GM19043 (cell line): ENCODE results near the gene IL2RG.

Experiments
- ATAC-seq: cut with Tn5 transposase; IDR thresholded peaks from one replicate; pipeline ENCODE4 v1.9.1; 2021; ENCODE audit warnings: low read depth; ENCODE audit not compliant: unreplicated experiment

Gene IL2RG

DNA sequence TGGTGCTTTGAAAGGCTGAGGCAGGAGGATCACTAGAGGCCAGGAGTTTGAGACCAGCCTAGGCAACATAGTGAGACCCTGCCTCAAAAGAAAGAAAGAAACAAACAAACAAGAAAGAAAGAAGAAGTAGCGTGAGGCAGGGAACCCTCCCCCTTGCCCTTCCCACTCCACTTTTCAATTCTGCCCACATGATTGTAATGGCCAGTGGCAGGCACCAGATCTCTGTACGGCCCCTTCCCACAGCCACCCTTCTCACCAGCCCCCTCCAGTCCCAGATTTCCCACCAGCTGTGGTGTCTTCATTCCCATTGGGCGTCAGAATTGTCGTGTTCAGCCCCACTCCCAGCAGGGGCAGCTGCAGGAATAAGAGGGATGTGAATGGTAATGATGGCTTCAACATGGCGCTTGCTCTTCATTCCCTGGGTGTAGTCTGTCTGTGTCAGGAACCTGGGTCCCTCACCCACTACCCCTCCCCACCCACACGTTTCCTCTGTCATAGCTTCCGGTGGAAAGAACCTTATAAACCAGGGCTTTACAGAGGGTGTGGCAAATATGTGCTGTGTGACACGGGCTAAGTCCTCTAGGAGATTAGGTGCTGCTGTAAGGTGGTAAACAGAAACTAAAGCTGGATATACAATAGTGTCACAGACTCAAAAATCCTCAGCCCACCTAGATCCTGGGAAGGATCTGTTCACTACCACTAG lies at the start of gene IL2RG:
Gene IL2RG, minus strand, starts transcription at position 437 of the 703 bp plus-strand sequence. Its CDS starts 38 bp downstream, at position 399.
- ATAC-seq: peak; percentile 93

- no peak for ATAC-seq
Measured at GRCh38 chrX:71160475-71160874, 49.1 kb upstream of the IL2RG start.

GRCh38 chrX:71159335-71159734 lies 48.0 kb upstream of the IL2RG start:
- ATAC-seq: no peak

- ATAC-seq: no peak
Measured at GRCh38 chrX:71158603-71159002, 47.2 kb upstream of the IL2RG start.

GRCh38 chrX:71154641-71155040 lies 43.3 kb upstream of the IL2RG start:
- no peak for ATAC-seq

DNA sequence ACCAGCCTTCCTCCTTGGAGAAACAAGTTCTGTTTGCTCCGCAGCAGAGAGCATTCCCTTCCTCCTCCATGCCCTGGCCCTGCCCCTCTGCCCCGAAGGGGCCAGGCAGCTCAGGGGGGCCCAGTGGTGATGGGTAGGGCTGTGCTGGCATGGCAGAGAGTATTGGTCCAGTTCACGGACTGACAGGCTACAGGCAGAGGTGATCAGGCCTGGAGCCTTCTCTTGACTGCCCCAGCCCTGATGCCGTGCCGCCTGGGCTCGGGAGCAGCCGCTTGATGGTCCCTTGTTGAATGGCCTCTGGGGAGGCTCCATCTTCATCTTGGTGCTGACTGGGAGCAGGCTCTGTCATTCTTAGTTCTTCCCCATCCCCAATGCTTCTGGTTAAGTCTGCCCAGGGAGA lies 42.8 kb upstream of the IL2RG start:
- ATAC-seq: no peak

GRCh38 chrX:71151366-71151765 lies 40.0 kb upstream of the IL2RG start:
- no peak for ATAC-seq

- ATAC-seq: no peak
Measured at GRCh38 chrX:71148278-71148663, 36.9 kb upstream of the IL2RG start.

DNA sequence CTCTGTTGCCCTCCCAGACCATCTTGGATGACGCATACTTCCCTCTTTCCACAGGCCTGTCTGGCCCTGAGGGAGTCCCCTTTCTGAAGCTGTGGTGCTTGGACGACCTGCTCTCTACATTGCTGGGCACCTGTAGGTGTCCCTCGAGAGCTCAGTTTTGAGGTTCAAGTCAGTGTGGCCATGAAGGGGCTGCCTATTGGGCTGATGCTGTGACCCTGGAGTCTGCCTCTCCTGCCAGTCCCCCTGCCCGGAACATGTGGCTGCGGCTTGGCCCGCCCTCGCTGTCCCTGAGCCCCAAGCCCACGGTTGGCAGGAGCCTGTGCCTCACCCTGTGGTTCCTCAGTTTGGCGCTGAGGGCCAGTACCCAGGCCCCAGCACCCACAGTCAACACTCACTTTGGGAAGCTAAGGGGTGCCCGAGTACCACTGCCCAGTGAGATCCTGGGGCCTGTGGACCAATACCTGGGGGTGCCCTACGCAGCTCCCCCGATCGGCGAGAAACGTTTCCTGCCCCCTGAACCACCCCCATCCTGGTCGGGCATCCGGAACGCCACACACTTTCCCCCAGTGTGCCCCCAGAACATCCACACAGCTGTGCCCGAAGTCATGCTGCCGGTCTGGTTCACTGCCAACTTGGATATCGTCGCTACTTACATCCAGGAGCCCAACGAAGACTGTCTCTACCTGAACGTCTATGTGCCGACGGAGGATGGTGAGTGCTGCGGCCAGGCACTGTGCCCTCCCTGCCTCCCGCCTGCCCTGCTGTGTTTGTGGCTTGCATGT lies 36.3 kb upstream of the IL2RG start:
- ATAC-seq: no peak

DNA sequence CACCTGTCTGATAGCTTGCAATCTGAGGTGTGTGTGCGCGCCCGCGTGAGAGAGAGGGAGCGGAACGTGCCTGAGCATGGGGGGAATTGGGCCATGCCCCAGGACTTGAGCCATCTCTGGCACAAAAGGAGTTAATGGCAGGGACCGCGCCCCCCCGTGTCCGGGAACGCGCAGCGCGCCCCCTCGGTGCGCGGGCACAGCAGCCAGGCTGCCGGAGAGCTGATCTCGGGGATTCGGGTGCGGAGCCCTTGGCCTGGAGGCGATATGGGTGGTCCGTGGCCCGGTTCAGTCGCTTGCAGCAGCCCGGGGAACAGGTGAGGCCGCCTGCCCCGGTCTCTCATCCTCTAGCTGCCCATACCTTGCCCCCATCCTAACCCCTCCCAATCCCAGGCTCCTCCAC lies 33.3 kb upstream of the IL2RG start, which contains the start of gene NLGN3:
Gene NLGN3, plus strand, starts transcription at position 191 of the 400 bp plus-strand sequence. CDS start 2,909 bp downstream, outside the sequence.
- ATAC-seq: no peak

- ATAC-seq: no peak
Measured at GRCh38 chrX:71143508-71143907, 32.1 kb upstream of the IL2RG start.

GRCh38 chrX:71140440-71140839 lies 29.1 kb upstream of the IL2RG start:
- no peak for ATAC-seq

DNA sequence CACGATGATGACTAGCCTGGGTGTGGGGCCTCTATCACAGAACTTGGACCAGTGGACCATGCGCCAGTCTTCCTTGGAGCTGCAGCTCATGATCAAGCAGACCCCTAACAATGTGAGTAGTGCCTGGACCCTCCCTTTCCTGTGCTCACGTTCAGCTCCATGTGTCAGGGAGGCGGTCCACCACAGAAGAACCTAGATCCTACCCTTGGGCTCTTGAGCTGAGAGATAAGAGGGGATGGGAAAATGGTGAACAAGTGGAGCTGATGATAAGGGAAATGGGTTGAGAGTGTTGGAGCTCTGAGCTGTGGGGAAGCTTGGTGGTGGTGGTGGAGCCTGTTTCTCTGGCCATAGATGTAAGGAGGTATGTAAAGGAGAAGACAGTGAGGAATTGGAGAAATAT lies 20.1 kb upstream of the IL2RG start:
- ATAC-seq: no peak

DNA sequence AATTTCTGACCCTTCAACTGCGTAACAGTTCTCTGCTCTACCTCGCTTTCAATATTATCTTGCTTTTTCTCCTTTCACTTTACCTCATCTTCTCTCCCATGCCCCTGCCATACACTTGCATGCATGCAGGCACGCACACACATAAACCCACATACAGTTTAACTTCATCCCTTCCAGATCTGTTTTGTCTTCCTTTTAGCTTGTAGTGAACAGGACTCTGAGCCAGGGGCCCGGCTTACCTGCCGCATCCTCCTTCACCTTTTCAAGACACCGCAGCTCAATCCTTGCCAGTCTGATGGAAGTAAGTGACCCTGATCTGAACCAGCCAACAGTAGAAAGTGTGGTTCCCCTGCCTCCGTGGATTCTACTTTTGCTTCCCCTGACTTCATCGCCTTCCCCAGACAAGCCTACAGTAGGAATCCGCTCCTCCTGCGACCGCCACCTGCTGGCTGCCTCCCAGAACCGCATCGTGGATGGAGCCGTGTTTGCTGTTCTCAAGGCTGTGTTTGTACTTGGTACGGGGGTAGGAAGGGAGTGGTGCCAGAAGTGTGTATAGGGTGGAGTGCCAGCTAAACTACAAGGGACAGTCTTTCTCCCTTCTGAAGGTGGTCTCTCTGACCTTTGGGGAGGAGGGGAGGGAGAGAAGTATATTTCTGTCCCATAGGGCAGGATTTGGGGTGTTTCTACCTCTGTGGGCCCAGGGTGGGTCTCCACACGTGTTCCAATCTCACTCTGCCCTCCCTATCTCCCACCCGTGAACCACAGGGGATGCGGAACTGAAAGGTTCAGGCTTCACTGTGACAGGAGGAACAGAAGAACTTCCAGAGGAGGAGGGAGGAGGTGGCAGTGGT lies 17.8 kb upstream of the IL2RG start:
- peak; percentile 72 for ATAC-seq

DNA sequence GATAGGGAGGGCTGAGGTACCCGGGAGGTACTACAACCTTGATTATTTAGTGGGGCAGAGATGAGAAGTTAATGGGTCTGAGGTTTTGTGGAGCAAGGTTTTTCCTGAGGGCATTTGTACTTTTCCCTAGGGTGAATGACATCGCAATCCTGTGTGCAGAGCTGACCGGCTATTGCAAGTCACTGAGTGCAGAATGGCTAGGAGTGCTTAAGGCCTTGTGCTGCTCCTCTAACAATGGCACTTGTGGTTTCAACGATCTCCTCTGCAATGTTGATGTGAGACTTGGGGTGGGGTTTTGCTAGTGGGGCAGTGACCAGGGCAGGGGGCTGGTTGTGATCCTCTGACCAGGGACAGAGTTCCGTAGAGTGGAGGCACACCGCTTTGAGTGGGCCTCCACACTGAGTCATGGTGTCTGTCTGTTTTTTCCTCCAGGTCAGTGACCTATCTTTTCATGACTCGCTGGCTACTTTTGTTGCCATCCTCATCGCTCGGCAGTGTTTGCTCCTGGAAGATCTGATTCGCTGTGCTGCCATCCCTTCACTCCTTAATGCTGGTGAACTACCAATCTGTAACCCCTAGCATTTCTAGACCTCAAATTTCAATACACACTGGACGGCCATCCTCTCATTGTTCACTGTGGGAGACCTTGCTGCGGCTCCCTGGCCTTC lies 16.9 kb upstream of the IL2RG start:
- no peak for ATAC-seq

DNA sequence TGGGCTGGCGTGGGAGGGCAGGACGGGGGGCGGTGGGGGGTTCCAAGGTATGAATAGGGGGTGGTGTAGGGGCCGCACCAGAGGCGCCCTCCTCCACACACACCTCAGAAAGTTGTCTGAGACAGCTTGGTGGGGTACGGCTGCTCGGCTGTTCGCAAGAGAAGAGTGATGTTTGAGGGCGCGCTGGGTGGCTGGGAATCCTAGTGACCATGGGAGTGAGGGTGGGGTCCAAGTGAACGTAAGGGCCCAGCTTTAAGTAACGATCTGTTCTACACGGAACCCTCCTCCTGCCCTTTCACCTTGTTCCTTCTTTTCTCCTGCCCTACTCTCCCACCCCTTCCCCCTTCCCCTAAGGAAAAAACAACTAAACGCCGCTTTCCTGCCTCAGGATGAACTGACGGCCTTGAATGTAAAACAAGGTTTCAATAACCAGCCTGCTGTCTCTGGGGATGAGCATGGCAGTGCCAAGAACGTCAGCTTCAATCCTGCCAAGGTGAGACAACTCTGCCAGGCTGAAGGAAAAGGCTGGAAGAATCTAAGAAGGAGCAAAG lies 7.7 kb upstream of the IL2RG start:
- ATAC-seq: no peak

DNA sequence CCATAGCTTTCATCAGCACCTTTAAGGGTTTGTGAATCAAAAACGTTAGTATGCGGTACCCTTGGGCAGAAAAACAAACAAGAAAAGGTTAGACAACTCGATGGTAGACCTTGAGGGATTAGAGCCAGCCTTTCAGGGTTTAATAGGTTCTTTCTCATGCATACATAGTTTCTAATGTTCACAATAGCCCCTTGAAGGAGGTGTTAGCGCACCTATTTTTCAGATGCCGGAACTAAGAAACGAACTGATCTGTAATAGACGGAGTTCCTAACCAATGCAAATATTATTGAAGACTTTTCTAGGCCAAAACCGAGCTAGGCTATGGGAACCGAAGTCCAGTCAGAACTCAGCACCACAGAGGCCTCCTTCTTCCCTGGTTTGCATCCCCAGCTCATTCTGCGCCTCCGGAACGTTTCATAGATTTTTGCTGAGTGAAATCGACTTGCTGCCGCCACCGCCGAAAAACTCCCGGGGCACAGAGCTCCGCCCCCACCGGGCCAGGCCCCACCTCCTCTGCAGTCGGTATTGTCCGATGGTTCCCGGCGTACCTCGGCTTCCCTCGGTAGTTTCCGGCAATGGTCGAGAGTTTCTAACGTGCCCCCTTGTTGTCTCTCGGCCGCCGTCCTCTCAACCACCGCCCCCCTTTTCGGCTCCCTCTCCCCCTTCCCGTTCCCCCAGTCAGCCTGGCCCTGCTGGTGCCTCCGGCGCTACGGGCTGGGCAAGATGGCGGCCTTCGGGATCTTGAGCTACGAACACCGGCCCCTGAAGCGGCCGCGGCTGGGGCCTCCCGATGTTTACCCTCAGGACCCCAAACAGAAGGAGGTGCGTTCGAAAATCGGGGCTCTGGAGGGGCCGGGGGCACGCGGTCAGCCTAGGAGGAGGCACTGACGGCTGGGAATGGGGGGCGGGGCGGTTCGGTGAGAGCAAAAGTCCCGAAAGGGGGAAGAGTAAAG lies 6.9 kb upstream of the IL2RG start, which contains the start of gene MED12:
Gene MED12, plus strand, starts transcription at position 565 of the 953 bp plus-strand sequence. Its CDS starts 159 bp downstream, at position 724.
- ATAC-seq: peak; percentile 91

- ATAC-seq: no peak
Measured at GRCh38 chrX:71117358-71117757, 6.0 kb upstream of the IL2RG start.

- ATAC-seq: peak; percentile 7
Measured at GRCh38 chrX:71111921-71112431, 599 bp upstream of the IL2RG start.
